IMR-90 (cell line): ENCODE data around the gene FARS2. TPM values are rescaled to one million over a fixed set of nuclear protein-coding genes. Genes with fewer than 3 reads are reported as not detected.

Source experiments
- ATAC-seq: fragments of 200-7000 bp; cut with Tn5 transposase; 2 replicates; pipeline ENCODE4 v1.9.1; 2020; ENCODE audit warnings: low read depth, mild to moderate bottlenecking, moderate library complexity
- BruUV-seq: library from RNA; stranded (reverse); fragments of 400-500 nt; replicated peaks from 2 replicates; lab custom pipeline; 2021; lab: Mats Ljungman, UMichigan
- CTCF ChIA-PET: fragments of 300-600 bp; formaldehyde crosslinking; extraction: SDS; loops from one replicate; lab custom pipeline; 2021; ENCODE audit warnings: antibody characterized with exemption; lab: Yijun Ruan, JAX
- POLR2A ChIA-PET: fragments of 300-600 bp; sonication (Branson Sonifier 250); formaldehyde crosslinking; loops from one replicate; lab custom pipeline; 2022; ENCODE audit warnings: antibody characterized with exemption; ENCODE audit not compliant: unreplicated experiment; lab: Charles Lee
- DNase-seq: peaks from one replicate; pipeline ENCODE4 v3.0.0; 2013
- H2AFZ ChIP-seq: replicated peaks from 2 replicates; pipeline ENCODE3; 2013; ENCODE audit warnings: low read length, mild to moderate bottlenecking; ENCODE audit not compliant: poor library complexity
- H2AK5ac ChIP-seq: 2 replicates; pipeline ENCODE4 v1.6.1; 2013; ENCODE audit warnings: low read depth, low read length, inconsistent platforms
- H2AK9ac ChIP-seq: replicated peaks from 2 replicates; pipeline ENCODE3; 2013; ENCODE audit warnings: mild to moderate bottlenecking, low read depth, low read length, moderate library complexity; ENCODE audit not compliant: poor library complexity
- H2BK120ac ChIP-seq: 2 replicates; pipeline ENCODE4 v1.6.1; 2013; ENCODE audit warnings: low read depth, low read length, inconsistent platforms
- H2BK15ac ChIP-seq: 3 replicates; pipeline ENCODE4 v1.6.1; 2013; ENCODE audit warnings: low read depth, low read length, inconsistent platforms
- H2BK20ac ChIP-seq: 2 replicates; pipeline ENCODE4 v1.6.1; 2013; ENCODE audit warnings: low read depth, mild to moderate bottlenecking, inconsistent platforms, low read length, moderate library complexity
- H2BK5ac ChIP-seq: 2 replicates; pipeline ENCODE4 v1.6.1; 2013; ENCODE audit warnings: mild to moderate bottlenecking, low read depth, low read length, inconsistent platforms; ENCODE audit not compliant: poor library complexity, severe bottlenecking
- H3K14ac ChIP-seq: replicated peaks from 2 replicates; pipeline ENCODE4 v1.6.1; 2013; ENCODE audit warnings: low read depth, low read length, inconsistent platforms
- H3K18ac ChIP-seq: 2 replicates; pipeline ENCODE4 v1.6.1; 2013; ENCODE audit warnings: low read depth, low read length, control low read depth
- H3K23ac ChIP-seq: 2 replicates; pipeline ENCODE4 v1.6.1; 2013; ENCODE audit warnings: low read depth, low read length, inconsistent platforms
- H3K27ac ChIP-seq: 2 replicates; pipeline ENCODE4 v1.5.1; 2013; ENCODE audit warnings: mild to moderate bottlenecking, control low read depth, low read length; ENCODE audit not compliant: insufficient read depth
- H3K27me3 ChIP-seq: 2 replicates; pipeline ENCODE4 v1.6.1; 2013; ENCODE audit warnings: low read length; ENCODE audit not compliant: control insufficient read depth, insufficient read depth
- H3K36me3 ChIP-seq: 2 replicates; pipeline ENCODE4 v1.6.1; 2013; ENCODE audit warnings: low read length, mixed read lengths; ENCODE audit not compliant: control insufficient read depth, insufficient read depth
- H3K4ac ChIP-seq: 2 replicates; pipeline ENCODE4 v1.6.1; 2013; ENCODE audit warnings: low read depth, low read length, inconsistent platforms
- H3K4me1 ChIP-seq: 2 replicates; pipeline ENCODE4 v1.6.1; 2013; ENCODE audit warnings: low read length, mixed read lengths; ENCODE audit not compliant: control insufficient read depth, insufficient read depth
- H3K4me2 ChIP-seq: 2 replicates; pipeline ENCODE4 v1.6.1; 2013; ENCODE audit warnings: low read depth, mild to moderate bottlenecking, control low read depth, low read length, moderate library complexity
- H3K4me3 ChIP-seq: 2 replicates; pipeline ENCODE4 v1.5.1; 2013; ENCODE audit warnings: low read depth, mild to moderate bottlenecking, control low read depth, low read length, moderate library complexity; ENCODE audit not compliant: insufficient read depth
- H3K56ac ChIP-seq: 2 replicates; pipeline ENCODE4 v1.6.1; 2013; ENCODE audit warnings: low read length, inconsistent platforms; ENCODE audit not compliant: insufficient read depth; ENCODE audit errors: extremely low read depth
- H3K79me1 ChIP-seq, 2 experiments: 2 replicates each; pipeline ENCODE4 v1.6.1; 2013; ENCODE audit warnings: low read length in 2 of 2, inconsistent platforms in 1 of 2, low read depth in 1 of 2
- H3K9ac ChIP-seq: 2 replicates; pipeline ENCODE4 v1.6.1; 2013; ENCODE audit warnings: low read depth, low read length, control low read depth
- H3K9me1 ChIP-seq: 2 replicates; pipeline ENCODE4 v1.6.1; 2013; ENCODE audit warnings: low read length, inconsistent platforms; ENCODE audit not compliant: insufficient read depth
- H3K9me3 ChIP-seq: 2 replicates; pipeline ENCODE4 v1.6.1; 2013; ENCODE audit warnings: low read length; ENCODE audit not compliant: control insufficient read depth, insufficient read depth
- H4K20me1 ChIP-seq: 2 replicates; pipeline ENCODE4 v1.6.1; 2013; ENCODE audit warnings: low read length, inconsistent platforms; ENCODE audit not compliant: insufficient read depth
- H4K5ac ChIP-seq: 2 replicates; pipeline ENCODE4 v1.6.1; 2013; ENCODE audit warnings: mild to moderate bottlenecking, low read depth, low read length, control low read depth
- H4K8ac ChIP-seq, 2 experiments: 2 replicates each; pipeline ENCODE4 v1.6.1; 2013; ENCODE audit warnings: low read depth in 2 of 2, low read length in 2 of 2, control low read depth in 1 of 2, inconsistent platforms in 1 of 2
- H4K91ac ChIP-seq: 2 replicates; pipeline ENCODE4 v1.6.1; 2013; ENCODE audit warnings: low read depth, low read length, inconsistent platforms; ENCODE audit not compliant: insufficient read depth
- BHLHE40 ChIP-seq: fragments of 150-350 bp; IDR thresholded peaks from 2 replicates; pipeline ENCODE4 v1.6.1; 2016; ENCODE audit warnings: mild to moderate bottlenecking, low read depth, low read length
- CEBPB ChIP-seq: IDR thresholded peaks from 2 replicates; pipeline ENCODE4 v1.6.1; 2012; ENCODE audit warnings: low read depth, low read length, improper control_type of control experiment
- CHD1 ChIP-seq: IDR thresholded peaks from 2 replicates; pipeline ENCODE4 v1.6.1; 2012; ENCODE audit warnings: low read depth, low read length, improper control_type of control experiment
- FOS ChIP-seq: fragments of 150-350 bp; IDR thresholded peaks from 2 replicates; pipeline ENCODE4 v1.6.1; 2016; ENCODE audit warnings: low read depth, low read length
- MAFK ChIP-seq: IDR thresholded peaks from 2 replicates; pipeline ENCODE4 v1.6.1; 2012; ENCODE audit warnings: low read depth, low read length, improper control_type of control experiment
- MAZ ChIP-seq: IDR thresholded peaks from 2 replicates; pipeline ENCODE4 v1.6.1; 2012; ENCODE audit warnings: low read depth, mild to moderate bottlenecking, low read length, improper control_type of control experiment, moderate library complexity, borderline replicate concordance
- MXI1 ChIP-seq: IDR thresholded peaks from 2 replicates; pipeline ENCODE4 v1.6.1; 2012; ENCODE audit warnings: low read depth, mild to moderate bottlenecking, low read length, moderate library complexity, borderline replicate concordance
- NFE2L2 ChIP-seq: fragments of 150-350 bp; IDR thresholded peaks from 2 replicates; pipeline ENCODE4 v1.6.1; 2016; ENCODE audit warnings: low read depth, mild to moderate bottlenecking, low read length
- POLR2A ChIP-seq: IDR thresholded peaks from 2 replicates; pipeline ENCODE4 v1.6.1; 2012; ENCODE audit warnings: mild to moderate bottlenecking, low read depth, low read length
- RAD21 ChIP-seq: IDR thresholded peaks from 2 replicates; pipeline ENCODE4 v1.6.1; 2012; ENCODE audit warnings: low read length, improper control_type of control experiment
- RCOR1 ChIP-seq: IDR thresholded peaks from 2 replicates; pipeline ENCODE4 v1.6.1; 2012; ENCODE audit warnings: mild to moderate bottlenecking, low read length, improper control_type of control experiment; ENCODE audit not compliant: insufficient replicate concordance
- RFX5 ChIP-seq: IDR thresholded peaks from 2 replicates; pipeline ENCODE4 v1.8.0; 2012; ENCODE audit warnings: low read depth, mild to moderate bottlenecking, low read length, moderate library complexity
- SMC3 ChIP-seq: fragments of 150-350 bp; IDR thresholded peaks from 2 replicates; pipeline ENCODE4 v1.6.1; 2016; ENCODE audit warnings: low read depth, mild to moderate bottlenecking, antibody characterized with exemption, low read length, moderate library complexity
- dilution Hi-C: fragments of 300-500 bp; cut with HindIII; formaldehyde crosslinking; loops from one replicate; pipeline ENCODE4 v1.14.3; 2018; ENCODE audit warnings: low sequenced_read_pairs; ENCODE audit not compliant: unreplicated experiment
- in situ Hi-C: fragments of 300-500 bp; cut with MboI; formaldehyde crosslinking; loops from 3 replicates; pipeline ENCODE4 v1.14.3; 2019; ENCODE audit warnings: low sequenced_read_pairs, inconsistent platforms, mixed read lengths
- intact Hi-C: fragments of 100-400 bp; cut with micrococcal nuclease; formaldehyde crosslinking; loops from 2 replicates; pipeline ENCODE4 v1.10.0; 2022
- polyA plus RNA-seq, 3 experiments: library from polyadenylated mRNA; depleted of rRNA; stranded (reverse); fragments of >200 nt; gene quantifications; 2 replicates each; pipeline ENCODE4 v1.2.3, GENCODE V29; 2012; ENCODE audit warnings: low replicate concordance in 1 of 3
- total RNA-seq: library from RNA; depleted of rRNA; stranded (reverse); fragments of >200 nt; gene quantifications from 2 replicates; pipeline ENCODE4 v1.2.3, GENCODE V29; 2012
- TF ChIP-seq, protein P1 (sequence below): conservative IDR thresholded peaks from 2 replicates; pipeline ENCODE4 v1.5.1; 2012; ENCODE audit warnings: mild to moderate bottlenecking, low read depth, low read length, improper control_type of control experiment
- TF ChIP-seq, protein P2 (sequence below): fragments of 150-350 bp; IDR thresholded peaks from 2 replicates; pipeline ENCODE4 v1.6.1; 2017; ENCODE audit warnings: mild to moderate bottlenecking, antibody characterized with exemption, low read length, low read depth
- TF ChIP-seq, protein P3 (sequence below): fragments of 150-350 bp; IDR thresholded peaks from 2 replicates; pipeline ENCODE4 v1.6.1; 2016; ENCODE audit warnings: low read depth, mild to moderate bottlenecking, low read length, moderate library complexity, borderline replicate concordance

Gene FARS2
- total and polyA plus RNA-seq, 2 of the 4 experiments (the other 2 are of a cell fraction) = 12.1 to 28.9 TPM

DNA sequence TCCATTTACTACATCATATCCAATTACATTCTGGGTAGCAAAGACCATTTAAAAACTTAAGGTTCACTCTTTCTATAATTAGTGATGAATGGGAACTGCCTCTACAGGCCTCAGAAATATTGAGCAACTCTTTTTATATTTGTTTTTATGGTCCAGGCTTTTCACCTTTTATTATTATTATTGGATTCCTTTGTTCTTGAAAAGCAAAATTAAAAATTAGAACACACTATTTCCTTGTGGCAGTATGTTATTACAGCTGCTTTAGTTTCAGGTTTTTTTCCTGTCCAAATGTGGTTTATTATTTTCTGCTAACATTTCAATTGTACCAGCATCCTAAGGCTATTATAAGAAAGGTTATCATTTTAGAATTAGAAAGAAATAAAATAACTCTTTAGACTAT, 150.1 kb downstream of the FARS2 start:
- H3K56ac ChIP-seq = no peak overlapping the region
- H3K9ac ChIP-seq = no peak overlapping the region
- H4K20me1 ChIP-seq = no peaks in the 10 kb centered on the region
- in situ Hi-C loops (no loop called here), intact Hi-C loops (no loop called here), dilution Hi-C loops (no loop called here)
- H4K91ac ChIP-seq = no peak overlapping the region
- H4K8ac ChIP-seq = no peak overlapping the region
- H3K4ac ChIP-seq = no peak overlapping the region
- CTCF ChIA-PET = interaction anchor here (1.0 to 1.4 kb wide), 2 partner anchors 9 to 268 kb away, joined by 3 to 4 read pairs; no protein-coding TSS in a partner anchor
- TF ChIP-seq, protein P1, sequence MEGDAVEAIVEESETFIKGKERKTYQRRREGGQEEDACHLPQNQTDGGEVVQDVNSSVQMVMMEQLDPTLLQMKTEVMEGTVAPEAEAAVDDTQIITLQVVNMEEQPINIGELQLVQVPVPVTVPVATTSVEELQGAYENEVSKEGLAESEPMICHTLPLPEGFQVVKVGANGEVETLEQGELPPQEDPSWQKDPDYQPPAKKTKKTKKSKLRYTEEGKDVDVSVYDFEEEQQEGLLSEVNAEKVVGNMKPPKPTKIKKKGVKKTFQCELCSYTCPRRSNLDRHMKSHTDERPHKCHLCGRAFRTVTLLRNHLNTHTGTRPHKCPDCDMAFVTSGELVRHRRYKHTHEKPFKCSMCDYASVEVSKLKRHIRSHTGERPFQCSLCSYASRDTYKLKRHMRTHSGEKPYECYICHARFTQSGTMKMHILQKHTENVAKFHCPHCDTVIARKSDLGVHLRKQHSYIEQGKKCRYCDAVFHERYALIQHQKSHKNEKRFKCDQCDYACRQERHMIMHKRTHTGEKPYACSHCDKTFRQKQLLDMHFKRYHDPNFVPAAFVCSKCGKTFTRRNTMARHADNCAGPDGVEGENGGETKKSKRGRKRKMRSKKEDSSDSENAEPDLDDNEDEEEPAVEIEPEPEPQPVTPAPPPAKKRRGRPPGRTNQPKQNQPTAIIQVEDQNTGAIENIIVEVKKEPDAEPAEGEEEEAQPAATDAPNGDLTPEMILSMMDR = no peak
- TF ChIP-seq POLR2A = no peak
- no peak for TF ChIP-seq NFE2L2
- TF ChIP-seq FOS = no peak
- no peak for TF ChIP-seq MAFK
- TF ChIP-seq RAD21 = no peak
- TF ChIP-seq RCOR1 = no peak
- TF ChIP-seq RFX5 = no peak
- no peak for TF ChIP-seq MAZ
- no peak for TF ChIP-seq MXI1
- TF ChIP-seq, protein P2, sequence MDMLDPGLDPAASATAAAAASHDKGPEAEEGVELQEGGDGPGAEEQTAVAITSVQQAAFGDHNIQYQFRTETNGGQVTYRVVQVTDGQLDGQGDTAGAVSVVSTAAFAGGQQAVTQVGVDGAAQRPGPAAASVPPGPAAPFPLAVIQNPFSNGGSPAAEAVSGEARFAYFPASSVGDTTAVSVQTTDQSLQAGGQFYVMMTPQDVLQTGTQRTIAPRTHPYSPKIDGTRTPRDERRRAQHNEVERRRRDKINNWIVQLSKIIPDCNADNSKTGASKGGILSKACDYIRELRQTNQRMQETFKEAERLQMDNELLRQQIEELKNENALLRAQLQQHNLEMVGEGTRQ = no peak
- TF ChIP-seq, protein P3, sequence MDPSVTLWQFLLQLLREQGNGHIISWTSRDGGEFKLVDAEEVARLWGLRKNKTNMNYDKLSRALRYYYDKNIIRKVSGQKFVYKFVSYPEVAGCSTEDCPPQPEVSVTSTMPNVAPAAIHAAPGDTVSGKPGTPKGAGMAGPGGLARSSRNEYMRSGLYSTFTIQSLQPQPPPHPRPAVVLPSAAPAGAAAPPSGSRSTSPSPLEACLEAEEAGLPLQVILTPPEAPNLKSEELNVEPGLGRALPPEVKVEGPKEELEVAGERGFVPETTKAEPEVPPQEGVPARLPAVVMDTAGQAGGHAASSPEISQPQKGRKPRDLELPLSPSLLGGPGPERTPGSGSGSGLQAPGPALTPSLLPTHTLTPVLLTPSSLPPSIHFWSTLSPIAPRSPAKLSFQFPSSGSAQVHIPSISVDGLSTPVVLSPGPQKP = no peak
- TF ChIP-seq CHD1 = no peak
- no peak for TF ChIP-seq SMC3
- TF ChIP-seq CEBPB = no peak
- no peak for TF ChIP-seq BHLHE40
- H3K9me3 ChIP-seq = no peaks in the 10 kb centered on the region
- POLR2A ChIA-PET = no interaction called here
- H3K36me3 ChIP-seq = no peaks in the 10 kb centered on the region
- H3K23ac ChIP-seq = no peak overlapping the region
- H3K4me2 ChIP-seq = no peak overlapping the region
- no peak overlapping the region for H3K14ac ChIP-seq
- no peak overlapping the region for H4K5ac ChIP-seq
- H2AFZ ChIP-seq = no peak overlapping the region
- H2AK9ac ChIP-seq = no peak overlapping the region
- no peak overlapping the region for H2BK20ac ChIP-seq
- DNase-seq (no peak), ATAC-seq (no peak)
- no peaks in the 10 kb centered on the region; the same call in 1 of the 2 replicates for H3K9me1 ChIP-seq
- H3K79me1 ChIP-seq = no peaks in the 10 kb centered on the region
- no peak overlapping the region for H2BK120ac ChIP-seq
- H2BK5ac ChIP-seq = no peak overlapping the region
- no peak overlapping the region for H2AK5ac ChIP-seq
- no peak overlapping the region for H3K27ac ChIP-seq
- peaks cover 2% of the 10 kb centered on the region; the same call in 1 of the 2 replicates for H3K4me1 ChIP-seq
- no peak overlapping the region for H3K18ac ChIP-seq
- no peaks in the 10 kb centered on the region for H3K27me3 ChIP-seq
- no TSS peak for BruUV-seq
- no peak overlapping the region for H2BK15ac ChIP-seq
- H3K4me3 ChIP-seq = no peak overlapping the region
